Measurements from ENCODE around the gene SNW1.

Gene SNW1

GRCh38 chr14:77707724-77708408, 53.1 kb downstream of the SNW1 start, which contains the start of the genes ALKBH1 and SLIRP:
Gene ALKBH1 (minus strand): TSS chr14:77708023. CDS start chr14:77708004, 19 bp downstream.
Gene SLIRP (plus strand): TSS chr14:77708103. CDS start chr14:77708112, 9 bp downstream.
- H3K4me3 ChIP-seq (ENCODE audit: control insufficient read depth, low read depth, low read length) = peak within 1 kb of the TSS; percentile 67
- TF ChIP-seq CTCF (IDR thresholded peaks at IDR 0.05; ENCODE audit: control insufficient read depth, insufficient read depth, low read depth, low read length, missing control alignments) = no peak
- peak; percentile 13 for DNase-seq (ENCODE audit: low read depth)

GRCh38 chr14:77707355-77707723, 53.6 kb downstream of the SNW1 start:
- H3K4me3 ChIP-seq (ENCODE audit: control insufficient read depth, low read depth, low read length) = peak overlapping the region; percentile 67
- TF ChIP-seq CTCF (IDR thresholded peaks at IDR 0.05; ENCODE audit: control insufficient read depth, insufficient read depth, low read depth, low read length, missing control alignments) = peak; percentile 59
- DNase-seq (ENCODE audit: low read depth) = peak; percentile 13

DNA sequence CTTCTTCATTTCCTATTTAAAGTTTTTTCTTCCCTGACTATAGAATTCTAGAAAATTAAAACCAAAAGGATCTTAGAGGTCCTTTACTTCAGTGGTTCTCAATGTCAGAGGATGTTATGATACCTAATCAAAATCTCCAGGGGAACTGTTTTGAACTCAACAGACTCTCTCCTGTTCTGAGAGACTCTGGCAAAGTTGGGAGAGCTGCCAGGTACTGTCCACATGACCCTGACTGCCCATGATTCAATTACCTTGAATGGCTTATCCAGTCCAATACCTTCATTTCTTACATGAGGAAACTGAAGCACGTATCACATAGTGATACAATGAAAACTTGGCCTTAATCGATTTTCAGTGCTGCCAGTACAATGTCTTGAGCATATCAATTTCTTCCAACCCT, 69.7 kb downstream of the SNW1 start:
- no peak overlapping the region for H3K4me3 ChIP-seq (ENCODE audit: control insufficient read depth, low read depth, low read length)
- TF ChIP-seq CTCF (IDR thresholded peaks at IDR 0.05; ENCODE audit: control insufficient read depth, insufficient read depth, low read depth, low read length, missing control alignments) = no peak
- DNase-seq (ENCODE audit: low read depth) = no peak

- DNase-seq (ENCODE audit: low read depth) = no peak
- TF ChIP-seq CTCF (IDR thresholded peaks at IDR 0.05; ENCODE audit: control insufficient read depth, insufficient read depth, low read depth, low read length, missing control alignments) = no peak
- H3K4me3 ChIP-seq (ENCODE audit: control insufficient read depth, low read depth, low read length) = no peak overlapping the region
These were observed 78.8 kb downstream of the SNW1 start for GRCh38 chr14:77682158-77682553.

- TF ChIP-seq CTCF (IDR thresholded peaks at IDR 0.05; ENCODE audit: control insufficient read depth, insufficient read depth, low read depth, low read length, missing control alignments) = no peak
- no peak for DNase-seq (ENCODE audit: low read depth)
These were observed 79.5 kb downstream of the SNW1 start for GRCh38 chr14:77681196-77682157.

DNA sequence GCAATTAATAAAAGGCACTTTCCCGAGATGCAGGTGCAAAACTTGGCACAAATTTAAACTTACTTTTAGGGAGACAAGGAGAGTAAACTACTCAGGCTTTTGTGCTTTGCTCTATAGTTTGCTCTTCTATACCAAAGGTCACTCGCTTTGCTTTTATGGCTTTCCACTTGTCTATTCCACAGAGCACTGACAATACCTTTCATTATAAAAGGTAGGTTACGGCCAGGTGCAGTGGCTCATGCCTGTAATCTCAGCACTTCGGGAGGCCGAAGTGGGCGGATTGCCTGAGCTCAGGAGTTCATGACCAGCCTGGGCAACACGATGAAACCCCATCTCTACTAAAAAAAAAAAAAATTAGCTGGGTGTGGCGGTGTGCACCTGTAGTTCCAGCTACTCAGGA, 86.0 kb downstream of the SNW1 start:
- no peak for TF ChIP-seq CTCF (IDR thresholded peaks at IDR 0.05; ENCODE audit: control insufficient read depth, insufficient read depth, low read depth, low read length, missing control alignments)
- no peak overlapping the region for H3K4me3 ChIP-seq (ENCODE audit: control insufficient read depth, low read depth, low read length)
- DNase-seq (ENCODE audit: low read depth) = no peak

More at GRCh38 chr14:77681196-77682157, 79.5 kb downstream of the SNW1 start:
- H3K4me3 ChIP-seq (ENCODE audit: control insufficient read depth, low read depth, low read length) = no peak overlapping the region

Data from AG09309 (cell line).